B cell (primary cell): ENCODE measurements around the gene DCTN4. TPM values are rescaled to one million over a fixed set of nuclear protein-coding genes. Genes with fewer than 3 reads are reported as not detected.

Experiments used
- ATAC-seq: fragments of 200-7000 bp; cut with Tn5 transposase; one replicate; pipeline ENCODE4 v1.10.0; 2021; ENCODE audit warnings: low read depth, mild to moderate bottlenecking, moderate number of reproducible peaks, moderate library complexity
- CTCF ChIA-PET: fragments of 350-600 bp; sonication (Branson Sonifier 250); formaldehyde crosslinking; loops from one replicate; lab custom pipeline; 2021; ENCODE audit warnings: antibody characterized with exemption, inconsistent platforms; lab: Charles Lee
- POLR2A ChIA-PET: fragments of 350-600 bp; sonication (Branson Sonifier 250); formaldehyde crosslinking; loops from one replicate; lab custom pipeline; 2021; ENCODE audit warnings: antibody characterized with exemption; lab: Charles Lee
- DNase-seq: peaks from one replicate; pipeline ENCODE4 v3.0.0; 2013
- H2AFZ ChIP-seq: 2 replicates; pipeline ENCODE4 v1.6.1; 2012; ENCODE audit warnings: mild to moderate bottlenecking, low read depth, low read length; ENCODE audit not compliant: insufficient read depth, poor library complexity, severe bottlenecking
- H3K27ac ChIP-seq, 2 donors: 1 replicate in 1 of 2; 2 replicates in 1 of 2; pipeline ENCODE4 v1.5.1; 2012 to 2013; ENCODE audit warnings: low read length in 2 of 2, mild to moderate bottlenecking in 2 of 2, moderate library complexity in 1 of 2
- H3K27me3 ChIP-seq, 4 experiments: fragments of 200-600 bp in 1 of 4; sonication (generic) in 1 of 4; replicated peaks in 1 of 4; 1 replicate in 2 of 4; 2 replicates in 2 of 4; pipeline versions ENCODE4 v1.6.1 to v1.7.0; 2013 to 2016; ENCODE audit warnings: low read length in 3 of 4, mild to moderate bottlenecking in 2 of 4, mixed read lengths in 1 of 4, moderate library complexity in 1 of 4; ENCODE audit not compliant: insufficient read depth in 4 of 4, control insufficient read depth in 3 of 4; ENCODE audit errors: control extremely low read depth in 1 of 4
- H3K36me3 ChIP-seq, 2 experiments: replicated peaks in 1 of 2; 1 replicate in 1 of 2; 2 replicates in 1 of 2; pipeline versions ENCODE4 v1.6.1 to v1.7.1; 2013; ENCODE audit warnings: low read length in 1 of 2; ENCODE audit not compliant: insufficient read depth in 2 of 2, control insufficient read depth in 1 of 2; ENCODE audit errors: control extremely low read depth in 1 of 2, extremely low read depth in 1 of 2
- H3K4me1 ChIP-seq, 2 donors: fragments of 200-600 bp in 1 of 2; sonication (generic) in 1 of 2; 1 replicate in 1 of 2; 2 replicates in 1 of 2; pipeline versions ENCODE4 v1.5.1 to v1.6.1; 2013 to 2017; ENCODE audit warnings: low read length in 2 of 2; ENCODE audit not compliant: control insufficient read depth in 2 of 2, insufficient read depth in 2 of 2
- H3K4me2 ChIP-seq: replicated peaks from 2 replicates; pipeline ENCODE3; 2012; ENCODE audit warnings: mild to moderate bottlenecking, low read depth, low read length; ENCODE audit not compliant: poor library complexity, severe bottlenecking
- H3K4me3 ChIP-seq, 5 experiments: fragments of 200-600 bp in 1 of 5; sonication (generic) in 1 of 5; 1 replicate in 3 of 5; 2 replicates in 2 of 5; pipeline versions ENCODE4 v1.5.1 to v1.7.0; 2011 to 2016; ENCODE audit warnings: low read length in 4 of 5, mild to moderate bottlenecking in 4 of 5, low read depth in 2 of 5, control low read depth in 1 of 5, moderate library complexity in 1 of 5; ENCODE audit not compliant: insufficient read depth in 1 of 5; ENCODE audit errors: control extremely low read depth in 1 of 5, extremely low read depth in 1 of 5
- H3K79me2 ChIP-seq: fragments of 200-600 bp; sonication (generic); one replicate; pipeline ENCODE4 v1.6.0; 2016; ENCODE audit warnings: low read length; ENCODE audit not compliant: control insufficient read depth, insufficient read depth
- H3K9ac ChIP-seq: fragments of 200-600 bp; sonication (generic); 2 replicates; pipeline ENCODE4 v1.6.1; 2017; ENCODE audit warnings: mild to moderate bottlenecking, low read length, moderate library complexity
- H3K9me3 ChIP-seq, 3 donors: one replicate each; pipeline versions ENCODE4 v1.6.1 to v1.7.1; 2013; ENCODE audit warnings: low read length in 2 of 3; ENCODE audit not compliant: control insufficient read depth in 2 of 3, insufficient read depth in 1 of 3; ENCODE audit errors: control extremely low read depth in 1 of 3
- H4K20me1 ChIP-seq: 2 replicates; pipeline ENCODE4 v1.6.0; 2012; ENCODE audit warnings: mild to moderate bottlenecking, low read length; ENCODE audit not compliant: insufficient read depth, control insufficient read depth, poor library complexity, severe bottlenecking
- H3K27ac Mint-ChIP-seq: one replicate; pipeline ENCODE4 v1.8.0; 2021; ENCODE audit warnings: mixed read lengths
- H3K27me3 Mint-ChIP-seq: one replicate; pipeline ENCODE4 v1.8.0; 2021; ENCODE audit warnings: mixed read lengths
- H3K4me1 Mint-ChIP-seq: one replicate; pipeline ENCODE4 v1.8.0; 2021; ENCODE audit warnings: mixed read lengths
- H3K4me3 Mint-ChIP-seq: one replicate; pipeline ENCODE4 v1.8.0; 2021; ENCODE audit warnings: mixed read lengths
- H3K9me3 Mint-ChIP-seq: one replicate; pipeline ENCODE4 v1.8.0; 2022; ENCODE audit warnings: mixed read lengths; ENCODE audit not compliant: insufficient read depth
- EZH2 ChIP-seq: IDR thresholded peaks from 2 replicates; pipeline ENCODE4 v1.6.1; 2012; ENCODE audit warnings: borderline replicate concordance, low read depth, mild to moderate bottlenecking, moderate library complexity, low read length; ENCODE audit not compliant: insufficient read depth, poor library complexity, severe bottlenecking
- WGBS: methylation state at CpG from one replicate; pipeline ENCODE4 v1.1.5; 2013; ENCODE audit warnings: missing lambda C conversion rate; ENCODE audit not compliant: insufficient coverage; 5-methylcytosine and 5-hydroxymethylcytosine counted together
- intact Hi-C: fragments of 100-400 bp; cut with micrococcal nuclease; formaldehyde crosslinking; loops from one replicate; pipeline ENCODE4 v1.10.0; 2022
- polyA plus RNA-seq: library from polyadenylated mRNA; depleted of rRNA; stranded (reverse); fragments of >200 nt; gene quantifications from 2 replicates; pipeline ENCODE4 v1.2.3, GENCODE V29; 2012
- total RNA-seq, 2 donors: library from RNA; stranded (reverse); fragments of 120-200 nt in 1 of 2; gene quantifications; 1 replicate in 1 of 2; 2 replicates in 1 of 2; pipeline versions ENCODE4 v1.2.3 to v1.2.4, GENCODE V29; 2013 to 2022
- TF ChIP-seq, protein P1 (sequence below): fragments of 200-600 bp; IDR thresholded peaks from one replicate; pipeline ENCODE4 v1.8.0; 2022; ENCODE audit warnings: antibody characterized with exemption, mild to moderate bottlenecking

DCTN4 gene
- total and polyA plus RNA-seq, 2 donors (not counting 1 experiment from before 2014, with no cell fraction given) = 11.2 to 54.4 TPM

DNA sequence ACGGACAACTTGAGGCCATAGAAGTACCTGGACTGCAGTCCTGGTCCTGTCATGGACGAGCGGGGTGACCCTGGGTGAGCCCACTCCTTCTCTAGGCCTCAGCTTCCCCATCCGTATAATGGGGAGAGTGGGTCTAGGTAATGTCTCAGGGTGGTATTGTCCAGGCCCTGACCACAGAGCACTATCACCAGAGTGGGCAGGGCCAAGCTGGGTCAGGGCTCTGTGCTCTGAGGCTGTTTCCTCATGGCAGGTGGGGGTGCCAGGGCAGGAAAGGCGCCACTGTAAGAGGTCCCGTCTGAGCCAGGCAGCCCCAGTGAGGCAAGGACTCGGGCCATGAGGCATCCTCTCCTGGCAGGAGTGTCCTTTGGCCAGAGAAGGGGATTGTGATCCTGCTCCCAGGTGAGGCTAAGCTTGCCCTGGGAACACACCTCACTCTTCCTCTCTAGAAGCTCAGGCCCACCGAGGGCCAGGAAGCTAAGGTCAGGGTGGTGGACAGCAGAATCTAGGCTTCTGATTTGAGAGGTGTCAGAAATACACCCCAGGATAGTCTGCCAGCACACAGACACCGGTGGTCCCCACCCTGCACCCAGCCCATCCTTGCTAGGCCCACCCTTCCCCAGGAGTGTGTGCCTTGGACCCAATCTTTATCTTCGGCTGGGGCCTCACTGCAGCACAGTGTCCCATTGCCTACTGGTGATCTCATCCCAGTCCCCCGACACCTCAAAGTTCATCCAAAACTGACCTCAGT lies 99.3 kb downstream of the DCTN4 start:
- Histone ChIP-seq H3K9me3 (no peaks in the 10 kb centered on the region), H3K27me3 (peaks cover 0 to 10% (median 0%) of the 10 kb centered on the region in 4 experiments), H3K4me3 (no peak overlapping the region), H3K27ac (no peak overlapping the region), H3K79me2 (no peaks in the 10 kb centered on the region), H2AFZ (no peak overlapping the region), H4K20me1 (no peaks in the 10 kb centered on the region), H3K9ac (no peak overlapping the region), H3K4me1 (peaks cover 10 to 15% of the 10 kb centered on the region in 2 donors), H3K4me2 (no peak overlapping the region), H3K36me3 (no peaks in the 10 kb centered on the region)
- H3K27ac Mint-ChIP-seq = no peak overlapping the region
- WGBS = 87% methylated on average over 10 of the region's 11 CpGs
- H3K4me1 Mint-ChIP-seq = peaks cover 11% of the 10 kb centered on the region
- intact Hi-C loops = no loop called here
- no peak overlapping the region for H3K4me3 Mint-ChIP-seq
- no peaks in the 10 kb centered on the region for H3K9me3 Mint-ChIP-seq
- POLR2A ChIA-PET = no interaction called here
- H3K27me3 Mint-ChIP-seq = peaks cover 15% of the 10 kb centered on the region
- CTCF ChIA-PET = interaction anchor here (0.6 to 1.0 kb wide), 2 partner anchors 100 to 172 kb away, joined by 4 to 5 read pairs; no protein-coding TSS in a partner anchor
- TF ChIP-seq EZH2 = no peak
- TF ChIP-seq, protein P1, sequence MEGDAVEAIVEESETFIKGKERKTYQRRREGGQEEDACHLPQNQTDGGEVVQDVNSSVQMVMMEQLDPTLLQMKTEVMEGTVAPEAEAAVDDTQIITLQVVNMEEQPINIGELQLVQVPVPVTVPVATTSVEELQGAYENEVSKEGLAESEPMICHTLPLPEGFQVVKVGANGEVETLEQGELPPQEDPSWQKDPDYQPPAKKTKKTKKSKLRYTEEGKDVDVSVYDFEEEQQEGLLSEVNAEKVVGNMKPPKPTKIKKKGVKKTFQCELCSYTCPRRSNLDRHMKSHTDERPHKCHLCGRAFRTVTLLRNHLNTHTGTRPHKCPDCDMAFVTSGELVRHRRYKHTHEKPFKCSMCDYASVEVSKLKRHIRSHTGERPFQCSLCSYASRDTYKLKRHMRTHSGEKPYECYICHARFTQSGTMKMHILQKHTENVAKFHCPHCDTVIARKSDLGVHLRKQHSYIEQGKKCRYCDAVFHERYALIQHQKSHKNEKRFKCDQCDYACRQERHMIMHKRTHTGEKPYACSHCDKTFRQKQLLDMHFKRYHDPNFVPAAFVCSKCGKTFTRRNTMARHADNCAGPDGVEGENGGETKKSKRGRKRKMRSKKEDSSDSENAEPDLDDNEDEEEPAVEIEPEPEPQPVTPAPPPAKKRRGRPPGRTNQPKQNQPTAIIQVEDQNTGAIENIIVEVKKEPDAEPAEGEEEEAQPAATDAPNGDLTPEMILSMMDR = no peak
- ATAC-seq (no peak), DNase-seq (no peak)

DNA sequence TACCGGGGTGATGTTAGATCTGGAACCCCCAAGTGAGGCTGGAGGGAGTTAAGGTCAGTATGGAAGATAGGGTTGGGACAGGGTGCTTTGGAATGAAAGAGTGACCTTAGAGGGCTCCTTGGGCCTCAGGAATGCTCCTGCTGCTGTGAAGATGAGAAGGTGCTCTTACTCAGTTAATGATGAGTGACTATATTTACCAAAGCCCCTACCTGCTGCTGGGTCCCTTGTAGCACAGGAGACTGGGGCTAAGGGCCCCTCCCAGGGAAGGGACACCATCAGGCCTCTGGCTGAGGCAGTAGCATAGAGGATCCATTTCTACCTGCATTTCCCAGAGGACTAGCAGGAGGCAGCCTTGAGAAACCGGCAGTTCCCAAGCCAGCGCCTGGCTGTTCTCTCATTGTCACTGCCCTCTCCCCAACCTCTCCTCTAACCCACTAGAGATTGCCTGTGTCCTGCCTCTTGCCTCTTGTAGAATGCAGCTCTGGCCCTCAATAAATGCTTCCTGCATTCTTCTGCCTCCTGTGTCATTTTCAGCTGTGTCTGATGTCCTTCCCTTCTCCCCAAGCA lies 100.0 kb downstream of the DCTN4 start:
- Histone ChIP-seq H3K79me2 (no peaks in the 10 kb centered on the region), H3K9ac (no peak overlapping the region), H2AFZ (no peak overlapping the region), H4K20me1 (no peaks in the 10 kb centered on the region), H3K27ac (no peak overlapping the region), H3K27me3 (peaks cover 0 to 10% (median 0%) of the 10 kb centered on the region in 4 experiments), H3K4me3 (no peak overlapping the region), H3K36me3 (no peaks in the 10 kb centered on the region), H3K4me1 (peaks cover 10 to 15% of the 10 kb centered on the region in 2 donors), H3K9me3 (no peaks in the 10 kb centered on the region), H3K4me2 (no peak overlapping the region)
- H3K9me3 Mint-ChIP-seq = no peaks in the 10 kb centered on the region
- peaks cover 16% of the 10 kb centered on the region for H3K4me1 Mint-ChIP-seq
- intact Hi-C loops = no loop called here
- no peak for DNase-seq
- whole genome bisulfite sequencing = 61% methylated on average over 3 of the region's 3 CpGs
- ChIA-PET POLR2A (no interaction called here), CTCF (interaction anchor here (0.6 to 6.1 kb wide), 5 partner anchors 12 to 189 kb away, joined by 3 to 110 read pairs (median 3); no protein-coding TSS in a partner anchor)
- peak overlapping the region; percentile 37 for H3K27ac Mint-ChIP-seq
- peak overlapping the region; percentile 10 for H3K4me3 Mint-ChIP-seq
- peaks cover 11% of the 10 kb centered on the region for H3K27me3 Mint-ChIP-seq
- no peak for TF ChIP-seq EZH2
- TF ChIP-seq, protein P1 = no peak
- ATAC-seq = no peak
